Bronchial epithelial cell (primary cell): ENCODE measurements around the gene SLC6A5. TPM values are rescaled to one million over a fixed set of nuclear protein-coding genes. Genes with fewer than 3 reads are reported as not detected.

Experiments used
- DNase-seq: peaks from one replicate; pipeline ENCODE4 v3.0.0-alpha.2; 2010; ENCODE audit warnings: low read depth
- FAIRE-seq: peaks from 2 replicates; lab custom pipeline; 2011; peaks lifted over from hg19 to GRCh38; lab: Jason Lieb, UNC
- H3K27me3 ChIP-seq: 2 replicates; pipeline ENCODE4 v1.5.1; 2011; ENCODE audit warnings: low read length; ENCODE audit not compliant: control insufficient read depth, insufficient read depth
- H3K36me3 ChIP-seq: 2 replicates; pipeline ENCODE4 v1.5.1; 2011; ENCODE audit warnings: low read length; ENCODE audit not compliant: control insufficient read depth, insufficient read depth
- H3K4me3 ChIP-seq: 2 replicates; pipeline ENCODE4 v1.5.1; 2011; ENCODE audit warnings: mild to moderate bottlenecking, low read depth, low read length, control low read depth
- total RNA-seq: library from RNA; depleted of rRNA; stranded (reverse); fragments of >200 nt; gene quantifications from 2 replicates; pipeline ENCODE4 v1.2.1, GENCODE V29; 2014
- TF ChIP-seq, protein P1 (sequence below): IDR thresholded peaks from 2 replicates; pipeline ENCODE4 v1.5.1; 2011; ENCODE audit warnings: mild to moderate bottlenecking, moderate library complexity, low read length, control low read depth, inconsistent platforms; ENCODE audit not compliant: insufficient read depth, severe bottlenecking

Gene SLC6A5
- total RNA-seq, 1 donor from 2014 or later, result not detected

- FAIRE-seq (no peak), DNase-seq (no peak)
- no peak overlapping the region for H3K4me3 ChIP-seq
- H3K27me3 ChIP-seq, result peaks cover 2% of the 10 kb centered on the region
- TF ChIP-seq, protein P1, sequence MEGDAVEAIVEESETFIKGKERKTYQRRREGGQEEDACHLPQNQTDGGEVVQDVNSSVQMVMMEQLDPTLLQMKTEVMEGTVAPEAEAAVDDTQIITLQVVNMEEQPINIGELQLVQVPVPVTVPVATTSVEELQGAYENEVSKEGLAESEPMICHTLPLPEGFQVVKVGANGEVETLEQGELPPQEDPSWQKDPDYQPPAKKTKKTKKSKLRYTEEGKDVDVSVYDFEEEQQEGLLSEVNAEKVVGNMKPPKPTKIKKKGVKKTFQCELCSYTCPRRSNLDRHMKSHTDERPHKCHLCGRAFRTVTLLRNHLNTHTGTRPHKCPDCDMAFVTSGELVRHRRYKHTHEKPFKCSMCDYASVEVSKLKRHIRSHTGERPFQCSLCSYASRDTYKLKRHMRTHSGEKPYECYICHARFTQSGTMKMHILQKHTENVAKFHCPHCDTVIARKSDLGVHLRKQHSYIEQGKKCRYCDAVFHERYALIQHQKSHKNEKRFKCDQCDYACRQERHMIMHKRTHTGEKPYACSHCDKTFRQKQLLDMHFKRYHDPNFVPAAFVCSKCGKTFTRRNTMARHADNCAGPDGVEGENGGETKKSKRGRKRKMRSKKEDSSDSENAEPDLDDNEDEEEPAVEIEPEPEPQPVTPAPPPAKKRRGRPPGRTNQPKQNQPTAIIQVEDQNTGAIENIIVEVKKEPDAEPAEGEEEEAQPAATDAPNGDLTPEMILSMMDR, result no peak
- no peaks in the 10 kb centered on the region for H3K36me3 ChIP-seq
Measured at GRCh38 chr11:20620988-20621387, 21.6 kb downstream of the SLC6A5 start.

GRCh38 chr11:20621679-20622078, 22.3 kb downstream of the SLC6A5 start:
- TF ChIP-seq, protein P1, result no peak
- DNase-seq (no peak), FAIRE-seq (no peak)
- H3K4me3 ChIP-seq, result no peak overlapping the region
- no peaks in the 10 kb centered on the region for H3K36me3 ChIP-seq
- peaks cover 2% of the 10 kb centered on the region for H3K27me3 ChIP-seq

GRCh38 chr11:20623252-20623651, 23.8 kb downstream of the SLC6A5 start:
- no peak overlapping the region for H3K4me3 ChIP-seq
- no peak for DNase-seq
- no peaks in the 10 kb centered on the region for H3K36me3 ChIP-seq
- TF ChIP-seq, protein P1, result no peak
- H3K27me3 ChIP-seq, result no peaks in the 10 kb centered on the region
- FAIRE-seq, result peak; percentile 83

DNA sequence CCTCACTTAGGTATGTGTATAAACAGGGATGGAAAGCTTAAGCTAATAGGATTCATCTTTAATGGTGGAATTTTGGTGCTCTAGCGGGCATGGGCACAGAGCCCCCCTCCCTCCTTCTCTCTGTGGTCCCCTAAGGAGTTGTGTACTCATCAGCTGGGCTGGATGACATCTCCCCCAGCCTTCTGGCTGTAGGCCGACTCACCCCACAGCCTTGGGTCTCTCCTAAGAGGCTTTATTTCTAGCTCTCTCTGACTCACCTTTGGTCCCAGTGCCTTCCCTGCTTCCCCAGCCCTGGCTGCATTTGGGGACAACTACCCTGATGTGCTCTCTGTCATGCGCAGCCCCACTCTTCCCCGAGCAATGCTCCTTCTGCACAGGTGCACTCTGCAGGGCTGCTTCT, 26.9 kb downstream of the SLC6A5 start:
- H3K27me3 ChIP-seq, result no peaks in the 10 kb centered on the region
- TF ChIP-seq, protein P1, result no peak
- no peak for FAIRE-seq
- no peak for DNase-seq
- H3K4me3 ChIP-seq, result no peak overlapping the region
- H3K36me3 ChIP-seq, result no peaks in the 10 kb centered on the region

- FAIRE-seq, result no peak
- no peaks in the 10 kb centered on the region for H3K27me3 ChIP-seq
- no peak overlapping the region for H3K4me3 ChIP-seq
- no peak for DNase-seq
- no peaks in the 10 kb centered on the region for H3K36me3 ChIP-seq
- TF ChIP-seq, protein P1, result no peak
Measured at GRCh38 chr11:20627026-20627425, 27.6 kb downstream of the SLC6A5 start.

GRCh38 chr11:20627701-20628100, 28.3 kb downstream of the SLC6A5 start:
- no peaks in the 10 kb centered on the region for H3K36me3 ChIP-seq
- DNase-seq (no peak), FAIRE-seq (no peak)
- H3K27me3 ChIP-seq, result no peaks in the 10 kb centered on the region
- TF ChIP-seq, protein P1, result no peak
- no peak overlapping the region for H3K4me3 ChIP-seq
